OCI-LY3 (cell line): ENCODE measurements around the gene BRME1.

Experiments
- H2AFZ ChIP-seq: fragments of 200-600, 300-600 bp; shearing (Covaris generic); 2 replicates; pipeline ENCODE4 v1.6.0; 2014; ENCODE audit warnings: antibody characterized with exemption, low read depth, low read length
- H3K27ac ChIP-seq: fragments of 200-600, 300-600 bp; sonication (generic); 2 replicates; pipeline ENCODE4 v1.5.1; 2014; ENCODE audit warnings: mild to moderate bottlenecking, low read length, moderate library complexity, mixed read lengths
- H3K27me3 ChIP-seq: fragments of 200-600, 300-600 bp; sonication (generic); 2 replicates; pipeline ENCODE4 v1.6.1; 2014; ENCODE audit warnings: low read depth, low read length, mixed read lengths
- H3K36me3 ChIP-seq: fragments of 200-600, 300-600 bp; sonication (generic); replicated peaks from 2 replicates; pipeline ENCODE3; 2014; ENCODE audit warnings: low read depth, low read length, mixed read lengths
- H3K4me1 ChIP-seq: fragments of 300-600, 200-600 bp; sonication (generic); 2 replicates; pipeline ENCODE4 v1.6.1; 2014; ENCODE audit warnings: low read length, mixed read lengths
- H3K4me2 ChIP-seq: fragments of 200-600, 300-600 bp; sonication (generic); 2 replicates; pipeline ENCODE4 v1.6.1; 2014; ENCODE audit warnings: low read length, mixed read lengths
- H3K4me3 ChIP-seq: fragments of 300-600, 200-600 bp; sonication (generic); 2 replicates; pipeline ENCODE4 v1.5.1; 2014; ENCODE audit warnings: antibody characterized with exemption, mild to moderate bottlenecking, low read length, moderate library complexity
- H3K79me2 ChIP-seq: fragments of 300-600, 200-600 bp; shearing (Covaris generic); 2 replicates; pipeline ENCODE4 v1.6.1; 2014; ENCODE audit warnings: mild to moderate bottlenecking, low read length, mixed read lengths
- H3K9ac ChIP-seq: fragments of 300-600, 200-600 bp; shearing (Covaris generic); 2 replicates; pipeline ENCODE4 v1.6.0; 2014; ENCODE audit warnings: mild to moderate bottlenecking, low read length, moderate library complexity
- H3K9me3 ChIP-seq: fragments of 200-600, 300-600 bp; shearing (Covaris generic); 2 replicates; pipeline ENCODE4 v1.6.1; 2014; ENCODE audit warnings: low read length, mixed read lengths; ENCODE audit not compliant: insufficient read depth
- H4K20me1 ChIP-seq: fragments of 200-600, 300-600 bp; sonication (generic); 2 replicates; pipeline ENCODE4 v1.6.1; 2016; ENCODE audit warnings: low read length, mixed read lengths; ENCODE audit not compliant: insufficient read depth
- CTCF ChIP-seq: fragments of 200-600, 300-600 bp; sonication (generic); IDR thresholded peaks from 2 replicates; pipeline ENCODE4 v1.5.1; 2014; ENCODE audit warnings: antibody characterized with exemption, low read length, low read depth
- EZH2phosphoT487 ChIP-seq: fragments of 200-600 bp; shearing (Covaris generic); IDR thresholded peaks from 2 replicates; pipeline ENCODE4 v1.6.1; 2018; ENCODE audit warnings: antibody characterized with exemption, mixed run types, low read depth

Gene BRME1

GRCh38 chr19:13864667-13865570 is 41.0 kb downstream of the BRME1 start:
- Histone ChIP-seq H3K4me2 (0 out of 2 replicates have a peak overlapping the region, but pooled peaks have one; percentile 43), H2AFZ (no peak overlapping the region), H3K79me2 (no peaks in the 10 kb centered on the region), H3K4me1 (peaks cover 10% of the 10 kb centered on the region), H3K4me3 (peak overlapping the region; percentile 66), H4K20me1 (no peaks in the 10 kb centered on the region), H3K9me3 (no peaks in the 10 kb centered on the region), H3K36me3 (no peaks in the 10 kb centered on the region), H3K27ac (no peak overlapping the region), H3K27me3 (peaks cover 27% of the 10 kb centered on the region), H3K9ac (no peak overlapping the region)
- TF ChIP-seq EZH2phosphoT487 (no peak), CTCF (no peak)

- Histone ChIP-seq H3K4me3 (no peak overlapping the region), H3K27me3 (peaks cover 27% of the 10 kb centered on the region)
Measured at GRCh38 chr19:13864046-13864666, 41.8 kb downstream of the BRME1 start.

GRCh38 chr19:13861714-13862531 is 44.0 kb downstream of the BRME1 start:
- Histone ChIP-seq H3K36me3 (no peaks in the 10 kb centered on the region), H2AFZ (peak overlapping the region; percentile 65), H3K9me3 (no peaks in the 10 kb centered on the region), H3K4me3 (peak overlapping the region; percentile 81), H4K20me1 (no peaks in the 10 kb centered on the region), H3K4me2 (peak overlapping the region; percentile 90), H3K4me1 (peaks cover 10% of the 10 kb centered on the region), H3K79me2 (no peaks in the 10 kb centered on the region), H3K9ac (peak overlapping the region; percentile 80), H3K27me3 (peaks cover 24% of the 10 kb centered on the region), H3K27ac (peak overlapping the region; percentile 34)
- TF ChIP-seq CTCF (peak; percentile 85), EZH2phosphoT487 (no peak)

More at GRCh38 chr19:13864046-13864666, 41.8 kb downstream of the BRME1 start:
- H3K9me3 ChIP-seq: no peaks in the 10 kb centered on the region
- no peaks in the 10 kb centered on the region for H4K20me1 ChIP-seq
- no peak overlapping the region for H3K9ac ChIP-seq
- H3K4me2 ChIP-seq: no peak overlapping the region
- no peak for TF ChIP-seq CTCF
- TF ChIP-seq EZH2phosphoT487: no peak
- H3K27ac ChIP-seq: no peak overlapping the region
- H3K79me2 ChIP-seq: no peaks in the 10 kb centered on the region
- no peaks in the 10 kb centered on the region for H3K36me3 ChIP-seq
- no peak overlapping the region for H2AFZ ChIP-seq
- H3K4me1 ChIP-seq: peaks cover 10% of the 10 kb centered on the region

- Histone ChIP-seq H3K4me3 (peak overlapping the region; percentile 81), H3K4me1 (peaks cover 10% of the 10 kb centered on the region), H3K9me3 (no peaks in the 10 kb centered on the region), H4K20me1 (no peaks in the 10 kb centered on the region), H3K79me2 (no peaks in the 10 kb centered on the region), H3K36me3 (no peaks in the 10 kb centered on the region), H3K27ac (peak overlapping the region; percentile 34), H2AFZ (peak overlapping the region; percentile 65), H3K27me3 (peaks cover 21% of the 10 kb centered on the region), H3K4me2 (peak overlapping the region; percentile 90), H3K9ac (peak overlapping the region; percentile 80)
- no peak for TF ChIP-seq CTCF
- no peak for TF ChIP-seq EZH2phosphoT487
Measured at GRCh38 chr19:13861392-13861713, 44.6 kb downstream of the BRME1 start.
